ENCODE measurements around the gene ARID1B.
A peak's percentile ranks its signal among the peaks of the same experiment; 100 is the strongest.

ARID1B gene

GRCh38 chr6:157203312-157203744 lies 426.1 kb downstream of the ARID1B start:
- no peak for DNase-seq

- DNase-seq = no peak
Observed at GRCh38 chr6:157203764-157204163, 426.6 kb downstream of the ARID1B start.

- DNase-seq = no peak
Observed at GRCh38 chr6:157205473-157206358, 428.5 kb downstream of the ARID1B start.

- DNase-seq = no peak
Observed at GRCh38 chr6:157206359-157206815, 429.2 kb downstream of the ARID1B start.

- no peak for DNase-seq
Observed at GRCh38 chr6:157207521-157208076, 430.4 kb downstream of the ARID1B start.

- no peak for DNase-seq
Observed at GRCh38 chr6:157209865-157210530, 432.8 kb downstream of the ARID1B start.

- DNase-seq = no peak
Observed at GRCh38 chr6:157210954-157211353, 433.8 kb downstream of the ARID1B start.

- no peak for DNase-seq
Observed at GRCh38 chr6:157211603-157212455, 434.7 kb downstream of the ARID1B start.

- no peak for DNase-seq
Observed at GRCh38 chr6:157213426-157213825, 436.2 kb downstream of the ARID1B start.

GRCh38 chr6:157213907-157214565 lies 436.9 kb downstream of the ARID1B start:
- no peak for DNase-seq

GRCh38 chr6:157215717-157216116 lies 438.5 kb downstream of the ARID1B start:
- no peak for DNase-seq

GRCh38 chr6:157216570-157216969 lies 439.4 kb downstream of the ARID1B start:
- DNase-seq = no peak

- no peak for DNase-seq
Observed at GRCh38 chr6:157217198-157217893, 440.2 kb downstream of the ARID1B start.

GRCh38 chr6:157217894-157218370 lies 440.8 kb downstream of the ARID1B start:
- DNase-seq = no peak

GRCh38 chr6:157218371-157219198 lies 441.4 kb downstream of the ARID1B start:
- DNase-seq = no peak

GRCh38 chr6:157219201-157220200 lies 442.3 kb downstream of the ARID1B start:
- no peak for DNase-seq

- no peak for DNase-seq
Observed at GRCh38 chr6:157220485-157220884, 443.3 kb downstream of the ARID1B start.

GRCh38 chr6:157221049-157221816 lies 444.1 kb downstream of the ARID1B start:
- peak; percentile 82 for DNase-seq

Measured in CD4-positive, alpha-beta T cell treated with Interleukin-21 for 1 hour (primary cell).